A549 (cell line): ENCODE results near the gene ANO9.

Experiments
- KDM5A ChIP-seq: fragments of 200-600 bp; sonication (generic); IDR thresholded peaks from 2 replicates; pipeline ENCODE4 v1.6.1; 2016; ENCODE audit warnings: antibody characterized with exemption, mild to moderate bottlenecking
- MYC ChIP-seq: IDR thresholded peaks from 2 replicates; pipeline ENCODE4 v1.6.1; 2012; ENCODE audit warnings: mild to moderate bottlenecking, inconsistent platforms, low read length, improper control_type of control experiment, borderline replicate concordance

DNA sequence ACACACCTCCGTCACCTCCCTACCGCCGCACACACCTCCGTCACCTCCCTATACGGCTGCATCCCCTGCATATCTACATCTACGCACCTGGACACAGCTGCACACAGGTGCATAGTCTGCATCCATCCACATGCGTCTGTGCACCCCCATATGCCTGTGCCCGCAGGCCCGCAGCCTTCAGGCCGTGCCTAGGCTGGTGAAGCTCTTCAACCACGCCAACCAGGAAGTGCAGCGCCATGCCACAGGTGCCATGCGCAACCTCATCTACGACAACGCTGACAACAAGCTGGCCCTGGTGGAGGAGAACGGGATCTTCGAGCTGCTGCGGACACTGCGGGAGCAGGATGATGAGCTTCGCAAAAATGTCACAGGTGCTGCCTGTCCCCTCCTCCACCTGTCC lies 43.0 kb downstream of the ANO9 start:
- no peak for TF ChIP-seq KDM5A
- TF ChIP-seq MYC: no peak
